HepG2 (cell line): ENCODE measurements around the gene GK. TPM values are rescaled to one million over a fixed set of nuclear protein-coding genes. Genes with fewer than 3 reads are reported as not detected.

Source experiments
- ATAC-seq: fragments of 200-7000 bp; cut with Tn5 transposase; 3 replicates; pipeline ENCODE4 v1.9.1; 2020; ENCODE audit warnings: mild to moderate bottlenecking, moderate library complexity
- BruUV-seq: library from RNA; stranded (reverse); fragments of 400-500 nt; replicated peaks from 2 replicates; lab custom pipeline; 2021; lab: Mats Ljungman, UMichigan
- CTCF ChIA-PET: fragments of 300-600 bp; formaldehyde crosslinking; extraction: SDS; loops from one replicate; lab custom pipeline; 2021; ENCODE audit warnings: low total read pairs, inconsistent platforms, low intra/inter-chr PET ratio; lab: Yijun Ruan, JAX
- POLR2A ChIA-PET: fragments of 350-600 bp; sonication (Branson Sonifier 250); formaldehyde crosslinking; loops from one replicate; lab custom pipeline; 2020; ENCODE audit warnings: antibody characterized with exemption, inconsistent platforms; lab: Yijun Ruan, JAX
- DNase-seq: peaks from one replicate; pipeline ENCODE4 v3.0.0-alpha.2; 2015; ENCODE audit warnings: low spot score
- FAIRE-seq: peaks from 3 replicates; lab custom pipeline; 2011; peaks lifted over from hg19 to GRCh38; lab: Jason Lieb, UNC
- H2AFZ ChIP-seq: one replicate; pipeline ENCODE4 v1.6.1; 2011; ENCODE audit warnings: low read length, inconsistent platforms
- H3K27ac ChIP-seq: fragments of 300-600 bp; 3 replicates; pipeline ENCODE4 v1.8.0; 2011; ENCODE audit warnings: mixed run types, mild to moderate bottlenecking, mixed read lengths, low read length, inconsistent platforms; ENCODE audit not compliant: insufficient read depth; ENCODE audit errors: extremely low read length
- H3K27me3 ChIP-seq, 2 experiments: fragments of 200-600 bp in 1 of 2; 2 replicates in 1 of 2; 3 replicates in 1 of 2; pipeline versions ENCODE4 v1.6.0 to v1.8.0; 2011; ENCODE audit warnings: low read length in 2 of 2, mild to moderate bottlenecking in 2 of 2, moderate library complexity in 2 of 2, inconsistent platforms in 1 of 2; ENCODE audit not compliant: insufficient read depth in 2 of 2, control insufficient read depth in 1 of 2
- H3K36me3 ChIP-seq, 2 experiments: fragments of 200-600 bp in 1 of 2; replicated peaks in 1 of 2; 2 replicates in 1 of 2; 3 replicates in 1 of 2; pipeline versions ENCODE4 v1.5.1 to v1.8.0; 2011; ENCODE audit warnings: low read length in 2 of 2, inconsistent platforms in 1 of 2; ENCODE audit not compliant: insufficient read depth in 2 of 2, control insufficient read depth in 1 of 2
- H3K4me1 ChIP-seq: 2 replicates; pipeline ENCODE4 v1.5.1; 2012; ENCODE audit warnings: low read length, inconsistent platforms; ENCODE audit not compliant: insufficient read depth
- H3K4me2 ChIP-seq: 2 replicates; pipeline ENCODE4 v1.6.0; 2011; ENCODE audit warnings: low read depth, low read length, inconsistent platforms
- H3K4me3 ChIP-seq, 3 experiments: fragments of 200-600 bp in 1 of 3; sonication (generic), shearing (Covaris generic) in 1 of 3; replicated peaks in 1 of 3; 2 replicates each; pipeline ENCODE4 v1.5.1; 2011 to 2016; ENCODE audit warnings: low read length in 3 of 3, inconsistent platforms in 2 of 3, low read depth in 2 of 3, mild to moderate bottlenecking in 2 of 3, control low read depth in 1 of 3, mixed read lengths in 1 of 3; ENCODE audit not compliant: insufficient read depth in 1 of 3
- H3K79me2 ChIP-seq: one replicate; pipeline ENCODE4 v1.6.1; 2011; ENCODE audit warnings: low read length, inconsistent platforms; ENCODE audit not compliant: insufficient read depth
- H3K9ac ChIP-seq: 2 replicates; pipeline ENCODE4 v1.6.0; 2011; ENCODE audit warnings: mild to moderate bottlenecking, low read depth, low read length, inconsistent platforms; ENCODE audit not compliant: insufficient read depth
- H3K9me3 ChIP-seq: 2 replicates; pipeline ENCODE4 v1.5.1; 2012; ENCODE audit warnings: mild to moderate bottlenecking, low read length
- H4K20me1 ChIP-seq: 2 replicates; pipeline ENCODE4 v1.6.0; 2011; ENCODE audit warnings: inconsistent platforms, mild to moderate bottlenecking, low read length, moderate library complexity; ENCODE audit not compliant: insufficient read depth
- AGO2 ChIP-seq: fragments of 200-400 bp; formaldehyde crosslinking; optimal IDR thresholded peaks from 2 replicates; pipeline ENCODE3; 2017; ENCODE audit warnings: mild to moderate bottlenecking, low read depth, low read length, moderate library complexity
- KDM2A ChIP-seq: sonication (generic); formaldehyde crosslinking; IDR thresholded peaks from 2 replicates; pipeline ENCODE4 v1.4.0; 2020; ENCODE audit warnings: low read depth, missing genetic modification reagents, borderline replicate concordance
- MZF1 ChIP-seq: sonication (generic); formaldehyde crosslinking; IDR thresholded peaks from 2 replicates; pipeline ENCODE4 v1.8.1; 2023; ENCODE audit warnings: mild to moderate bottlenecking, missing genetic modification reagents, borderline replicate concordance
- NFIC ChIP-seq: IDR thresholded peaks from 2 replicates; pipeline ENCODE4 v1.6.1; 2012; ENCODE audit warnings: mild to moderate bottlenecking, low read length, inconsistent platforms
- NRL ChIP-seq: sonication (generic); formaldehyde crosslinking; IDR thresholded peaks from 2 replicates; pipeline ENCODE4 v1.5.0; 2020; ENCODE audit warnings: missing genetic modification reagents, mild to moderate bottlenecking, moderate library complexity, borderline replicate concordance
- PLSCR1 ChIP-seq: sonication (generic); formaldehyde crosslinking; IDR thresholded peaks from 2 replicates; pipeline ENCODE4 v1.5.0; 2020; ENCODE audit warnings: missing genetic modification reagents, mild to moderate bottlenecking, borderline replicate concordance
- POLR2AphosphoS2 ChIP-seq: IDR thresholded peaks from 2 replicates; pipeline ENCODE4 v1.6.1; 2011; ENCODE audit warnings: low read depth, low read length, improper control_type of control experiment
- POLR2G ChIP-seq: fragments of 200-400 bp; formaldehyde crosslinking; IDR thresholded peaks from 2 replicates; pipeline ENCODE4 v1.6.1; 2018; ENCODE audit warnings: mild to moderate bottlenecking, low read depth, low read length, moderate library complexity
- RBM22 ChIP-seq: fragments of 200-400 bp; formaldehyde crosslinking; optimal IDR thresholded peaks from 2 replicates; pipeline ENCODE3; 2017; ENCODE audit warnings: mild to moderate bottlenecking, low read length, moderate library complexity
- SIX4 ChIP-seq: sonication (generic); formaldehyde crosslinking; IDR thresholded peaks from 2 replicates; pipeline ENCODE4 v1.4.0; 2020; ENCODE audit warnings: missing genetic modification reagents
- SRSF4 ChIP-seq: fragments of 200-400 bp; formaldehyde crosslinking; IDR thresholded peaks from one replicate; pipeline ENCODE4 v1.6.1; 2018; ENCODE audit warnings: mild to moderate bottlenecking, low read depth, low read length, moderate library complexity; ENCODE audit not compliant: poor library complexity, severe bottlenecking
- SSRP1 ChIP-seq: IDR thresholded peaks from 2 replicates; pipeline ENCODE4 v1.6.1; 2016; ENCODE audit warnings: control low read depth
- ZBTB33 ChIP-seq: sonication (generic); formaldehyde crosslinking; IDR thresholded peaks from 2 replicates; pipeline ENCODE4 v1.4.0; 2020; ENCODE audit warnings: missing genetic modification reagents
- ZBTB7A ChIP-seq: sonication (generic); formaldehyde crosslinking; IDR thresholded peaks from 2 replicates; pipeline ENCODE4 v1.8.0; 2022; ENCODE audit warnings: mild to moderate bottlenecking, missing genetic modification reagents
- ZC3H4 ChIP-seq: sonication (generic); formaldehyde crosslinking; IDR thresholded peaks from 2 replicates; pipeline ENCODE4 v1.4.0; 2020; ENCODE audit warnings: missing genetic modification reagents, borderline replicate concordance
- ZNF121 ChIP-seq: sonication (generic); formaldehyde crosslinking; IDR thresholded peaks from 2 replicates; pipeline ENCODE4 v1.5.0; 2020; ENCODE audit warnings: mild to moderate bottlenecking, missing genetic modification reagents
- ZNF326 ChIP-seq: sonication (generic); formaldehyde crosslinking; IDR thresholded peaks from 2 replicates; pipeline ENCODE4 v1.4.0; 2020; ENCODE audit warnings: missing genetic modification reagents, borderline replicate concordance
- ZNF770 ChIP-seq: sonication (generic); formaldehyde crosslinking; IDR thresholded peaks from 2 replicates; pipeline ENCODE4 v1.5.0; 2020; ENCODE audit warnings: mild to moderate bottlenecking, missing genetic modification reagents
- ZNF850 ChIP-seq: sonication (generic); formaldehyde crosslinking; conservative IDR thresholded peaks from 2 replicates; pipeline ENCODE4 v1.9.0; 2021; ENCODE audit warnings: mild to moderate bottlenecking, missing genetic modification reagents
- WGBS: methylation state at CpG from one replicate; pipeline ENCODE4 v1.1.6; 2017; ENCODE audit warnings: low lambda C conversion rate; 5-methylcytosine and 5-hydroxymethylcytosine counted together
- in situ Hi-C: cut with HindIII; loops from 2 replicates; pipeline ENCODE4 v1.10.0; 2017; ENCODE audit warnings: low pct_unique_long_range_greater_than_20kb; ENCODE audit not compliant: extremely low pct_ligation_motif_present
- intact Hi-C: fragments of 100-400 bp; cut with micrococcal nuclease; formaldehyde crosslinking; loops from one replicate; pipeline ENCODE4 v1.10.0; 2022; ENCODE audit not compliant: unreplicated experiment
- polyA plus RNA-seq, 8 experiments: library from polyadenylated mRNA; depleted of rRNA in 3 of 8; stranded (reverse) in 7 of 8; unstranded in 1 of 8; fragments of >200 nt; fragmentation: Illumina TruSeq in 4 of 8; extraction: Trizol in 4 of 8; gene quantifications; 2 replicates each; pipeline versions ENCODE4 v1.2.1 to v1.2.3, GENCODE V29; 2011 to 2016; ENCODE audit warnings: low read depth in 4 of 8, missing spikeins in 1 of 8, mixed read lengths in 1 of 8; ENCODE audit not compliant: insufficient read depth in 1 of 8
- total RNA-seq, 5 experiments: library from RNA; depleted of rRNA; stranded (reverse); fragments of >200 nt; fragmentation: Illumina TruSeq; extraction: Trizol; gene quantifications; 2 replicates each; pipeline ENCODE4 v1.2.3, GENCODE V29; 2016; ENCODE audit warnings: low read depth in 1 of 5

Gene GK
- total and polyA plus RNA-seq, 2 of the 13 experiments (the other 11 are each of a cell fraction or from before 2014, with no cell fraction given) = 64.2 to 265 TPM

- peak; percentile 41; the same call in 1 of the 2 replicates for TF ChIP-seq ZNF770 (CRISPR knock-in tag)
- TF ChIP-seq SRSF4 = peak; percentile 93
- TF ChIP-seq AGO2 = peak; percentile 68
- peak; percentile 54; the same call in 1 of the 2 replicates for TF ChIP-seq ZC3H4 (CRISPR knock-in tag)
- no peak for TF ChIP-seq ZNF326
- peak; percentile 59 for TF ChIP-seq POLR2G
- no peak for TF ChIP-seq ZBTB33
- TF ChIP-seq POLR2AphosphoS2 = peak; percentile 71; the same call in 1 of the 2 replicates
- peak; percentile 46; the same call in 1 of the 2 replicates for TF ChIP-seq ZNF121 (CRISPR knock-in tag)
- TF ChIP-seq PLSCR1 (CRISPR knock-in tag) = no peak
- TF ChIP-seq RBM22 = peak; percentile 73
- TF ChIP-seq SIX4 (CRISPR knock-in tag) = no peak
- 0 out of 2 replicates have a peak, but pooled peaks have one; percentile 14 for TF ChIP-seq NFIC
- no peak for TF ChIP-seq MZF1 (CRISPR knock-in tag)
- peak; percentile 28; the same call in 1 of the 2 replicates for TF ChIP-seq SSRP1 (CRISPR knock-in tag)
- no peak for TF ChIP-seq NRL (CRISPR knock-in tag)
- TF ChIP-seq ZBTB7A (CRISPR knock-in tag) = no peak
- TF ChIP-seq ZNF850 (CRISPR knock-in tag) = no peak
- TF ChIP-seq KDM2A (CRISPR knock-in tag) = peak; percentile 88
- Histone ChIP-seq H3K4me3 (no peak overlapping the region), H3K9me3 (no peaks in the 10 kb centered on the region), H2AFZ (no peak overlapping the region), H3K79me2 (no peaks in the 10 kb centered on the region), H3K27ac (no peak overlapping the region), H3K9ac (no peak overlapping the region), H3K27me3 (no peaks in the 10 kb centered on the region), H3K4me1 (no peaks in the 10 kb centered on the region), H3K4me2 (0 out of 2 replicates have a peak overlapping the region, but pooled peaks have one; percentile 3), H3K36me3 (no peaks in the 10 kb centered on the region), H4K20me1 (no peaks in the 10 kb centered on the region)
- no peak for DNase-seq
- ATAC-seq = peak; percentile 42
- TSS peak; percentile 12 for BruUV-seq
- 56% methylated on average over 17 of the region's 17 CpGs for WGBS
- ChIA-PET CTCF (no interaction called here), POLR2A (no interaction called here)
- no peak for FAIRE-seq
- in situ Hi-C loops = loop anchor here (10.0 kb wide), 1 partner anchor 91 kb away; no protein-coding TSS in a partner anchor
- intact Hi-C loops = loop anchor here (2.0 kb wide), 1 partner anchor 87 kb away; no protein-coding TSS in a partner anchor
These were observed 80.8 kb downstream of the GK start for GRCh38 chrX:30733852-30734660.
